Measurements from ENCODE around the gene SYTL3.
"Not testable (repeated sequence)": the region's sequence is repeated elsewhere in the genome, so short reads cannot be mapped to it uniquely, and the experiment has no call there.

The SYTL3 gene

GRCh38 chr6:158649289-158650143, at the start of gene SYTL3:
SYTL3 (plus strand) TSS chr6:158650054; CDS start chr6:158663269, 13,215 bp downstream.
- H3K4me1 Mint-ChIP-seq (ENCODE audit: low read depth), result peaks cover 46% of the 10 kb centered on the region
- intact Hi-C loops (cut with micrococcal nuclease), result loop anchor here (5.0 kb wide), 1 partner anchor 38 kb away; no protein-coding TSS in a partner anchor
- no peak within 1 kb of the TSS for H3K4me3 Mint-ChIP-seq
- peaks cover 5% of the 10 kb centered on the region for H3K36me3 Mint-ChIP-seq (ENCODE audit: low read depth)
- peak within 1 kb of the TSS; percentile 84 for H3K27ac Mint-ChIP-seq
- no peaks in the 10 kb centered on the region for H3K27me3 Mint-ChIP-seq
- H3K9me3 Mint-ChIP-seq, result no peaks in the 10 kb centered on the region

- Mint-ChIP-seq H3K9me3 (no peaks in the 10 kb centered on the region), H3K27ac (no peak overlapping the region), H3K36me3 (ENCODE audit: low read depth) (peaks cover 94% of the 10 kb centered on the region), H3K4me3 (no peak overlapping the region), H3K27me3 (no peaks in the 10 kb centered on the region), H3K4me1 (ENCODE audit: low read depth) (no peaks in the 10 kb centered on the region)
- intact Hi-C loops (cut with micrococcal nuclease), result no loop called here
Measured at GRCh38 chr6:158603261-158604047, 46.4 kb upstream of the SYTL3 start.

- peaks cover 94% of the 10 kb centered on the region for H3K36me3 Mint-ChIP-seq (ENCODE audit: low read depth)
- no peaks in the 10 kb centered on the region for H3K4me1 Mint-ChIP-seq (ENCODE audit: low read depth)
- intact Hi-C loops (cut with micrococcal nuclease), result no loop called here
- no peaks in the 10 kb centered on the region for H3K27me3 Mint-ChIP-seq
- no peak overlapping the region for H3K27ac Mint-ChIP-seq
- H3K4me3 Mint-ChIP-seq, result no peak overlapping the region
- H3K9me3 Mint-ChIP-seq, result no peaks in the 10 kb centered on the region
Measured at GRCh38 chr6:158604048-158604406, 45.8 kb upstream of the SYTL3 start.

- Mint-ChIP-seq H3K9me3 (no peaks in the 10 kb centered on the region), H3K4me1 (ENCODE audit: low read depth) (no peaks in the 10 kb centered on the region), H3K4me3 (no peak overlapping the region), H3K36me3 (ENCODE audit: low read depth) (peaks cover 94% of the 10 kb centered on the region), H3K27ac (no peak overlapping the region), H3K27me3 (no peaks in the 10 kb centered on the region)
- intact Hi-C loops (cut with micrococcal nuclease), result loop anchor here (1.0 kb wide), 1 partner anchor 391 kb away; no protein-coding TSS in a partner anchor
Measured at GRCh38 chr6:158605266-158605878, 44.5 kb upstream of the SYTL3 start.

- H3K4me1 Mint-ChIP-seq (ENCODE audit: low read depth); H3K4me3 Mint-ChIP-seq; H3K9me3 Mint-ChIP-seq; H3K27me3 Mint-ChIP-seq; H3K27ac Mint-ChIP-seq; intact Hi-C loops (cut with micrococcal nuclease): not testable (repeated sequence)
- peaks cover 97% of the 10 kb centered on the region for H3K36me3 Mint-ChIP-seq (ENCODE audit: low read depth)
Measured at GRCh38 chr6:158606011-158606410, 43.8 kb upstream of the SYTL3 start.

GRCh38 chr6:158606935-158607334, 42.9 kb upstream of the SYTL3 start:
- Mint-ChIP-seq H3K27ac (no peak overlapping the region), H3K4me3 (no peak overlapping the region), H3K36me3 (ENCODE audit: low read depth) (peaks cover 99% of the 10 kb centered on the region), H3K4me1 (ENCODE audit: low read depth) (no peaks in the 10 kb centered on the region), H3K27me3 (no peaks in the 10 kb centered on the region), H3K9me3 (no peaks in the 10 kb centered on the region)
- intact Hi-C loops (cut with micrococcal nuclease), result no loop called here

GRCh38 chr6:158607411-158608170, 42.3 kb upstream of the SYTL3 start:
- no peak overlapping the region for H3K4me3 Mint-ChIP-seq
- intact Hi-C loops (cut with micrococcal nuclease), result no loop called here
- no peaks in the 10 kb centered on the region for H3K9me3 Mint-ChIP-seq
- H3K27ac Mint-ChIP-seq, result no peak overlapping the region
- peaks cover 99% of the 10 kb centered on the region for H3K36me3 Mint-ChIP-seq (ENCODE audit: low read depth)
- H3K4me1 Mint-ChIP-seq (ENCODE audit: low read depth), result no peaks in the 10 kb centered on the region
- no peaks in the 10 kb centered on the region for H3K27me3 Mint-ChIP-seq

- peaks cover 97% of the 10 kb centered on the region for H3K36me3 Mint-ChIP-seq (ENCODE audit: low read depth)
- no peak overlapping the region for H3K4me3 Mint-ChIP-seq
Measured at GRCh38 chr6:158608221-158608620, 41.6 kb upstream of the SYTL3 start.

GRCh38 chr6:158609455-158610155, 40.2 kb upstream of the SYTL3 start:
- no peak overlapping the region for H3K4me3 Mint-ChIP-seq
- peaks cover 86% of the 10 kb centered on the region for H3K36me3 Mint-ChIP-seq (ENCODE audit: low read depth)
- intact Hi-C loops (cut with micrococcal nuclease), result no loop called here
- no peaks in the 10 kb centered on the region for H3K27me3 Mint-ChIP-seq
- no peak overlapping the region for H3K27ac Mint-ChIP-seq
- no peaks in the 10 kb centered on the region for H3K4me1 Mint-ChIP-seq (ENCODE audit: low read depth)
- no peaks in the 10 kb centered on the region for H3K9me3 Mint-ChIP-seq

More at GRCh38 chr6:158608221-158608620, 41.6 kb upstream of the SYTL3 start:
- H3K4me1 Mint-ChIP-seq (ENCODE audit: low read depth), result no peaks in the 10 kb centered on the region
- H3K27me3 Mint-ChIP-seq, result no peaks in the 10 kb centered on the region
- intact Hi-C loops (cut with micrococcal nuclease), result no loop called here
- no peak overlapping the region for H3K27ac Mint-ChIP-seq
- H3K9me3 Mint-ChIP-seq, result no peaks in the 10 kb centered on the region

GRCh38 chr6:158610319-158610968, 39.4 kb upstream of the SYTL3 start:
- Mint-ChIP-seq H3K4me1 (ENCODE audit: low read depth) (no peaks in the 10 kb centered on the region), H3K27me3 (no peaks in the 10 kb centered on the region), H3K27ac (no peak overlapping the region), H3K4me3 (no peak overlapping the region), H3K9me3 (no peaks in the 10 kb centered on the region), H3K36me3 (ENCODE audit: low read depth) (peaks cover 86% of the 10 kb centered on the region)
- intact Hi-C loops (cut with micrococcal nuclease), result no loop called here

GRCh38 chr6:158611039-158611438, 38.8 kb upstream of the SYTL3 start:
- Mint-ChIP-seq H3K4me3 (no peak overlapping the region), H3K36me3 (ENCODE audit: low read depth) (peaks cover 86% of the 10 kb centered on the region), H3K4me1 (ENCODE audit: low read depth) (no peaks in the 10 kb centered on the region), H3K27me3 (no peaks in the 10 kb centered on the region), H3K27ac (no peak overlapping the region), H3K9me3 (no peaks in the 10 kb centered on the region)
- intact Hi-C loops (cut with micrococcal nuclease), result no loop called here

GRCh38 chr6:158611541-158612370, 38.1 kb upstream of the SYTL3 start:
- intact Hi-C loops (cut with micrococcal nuclease), result no loop called here

More at GRCh38 chr6:158611541-158612370, 38.1 kb upstream of the SYTL3 start:
- Mint-ChIP-seq H3K4me1 (ENCODE audit: low read depth) (no peaks in the 10 kb centered on the region), H3K4me3 (no peak overlapping the region), H3K27ac (no peak overlapping the region), H3K27me3 (no peaks in the 10 kb centered on the region), H3K9me3 (no peaks in the 10 kb centered on the region), H3K36me3 (ENCODE audit: low read depth) (peaks cover 86% of the 10 kb centered on the region)
